Measurements from ENCODE around the gene BRCA2.

The BRCA2 gene, protein sequence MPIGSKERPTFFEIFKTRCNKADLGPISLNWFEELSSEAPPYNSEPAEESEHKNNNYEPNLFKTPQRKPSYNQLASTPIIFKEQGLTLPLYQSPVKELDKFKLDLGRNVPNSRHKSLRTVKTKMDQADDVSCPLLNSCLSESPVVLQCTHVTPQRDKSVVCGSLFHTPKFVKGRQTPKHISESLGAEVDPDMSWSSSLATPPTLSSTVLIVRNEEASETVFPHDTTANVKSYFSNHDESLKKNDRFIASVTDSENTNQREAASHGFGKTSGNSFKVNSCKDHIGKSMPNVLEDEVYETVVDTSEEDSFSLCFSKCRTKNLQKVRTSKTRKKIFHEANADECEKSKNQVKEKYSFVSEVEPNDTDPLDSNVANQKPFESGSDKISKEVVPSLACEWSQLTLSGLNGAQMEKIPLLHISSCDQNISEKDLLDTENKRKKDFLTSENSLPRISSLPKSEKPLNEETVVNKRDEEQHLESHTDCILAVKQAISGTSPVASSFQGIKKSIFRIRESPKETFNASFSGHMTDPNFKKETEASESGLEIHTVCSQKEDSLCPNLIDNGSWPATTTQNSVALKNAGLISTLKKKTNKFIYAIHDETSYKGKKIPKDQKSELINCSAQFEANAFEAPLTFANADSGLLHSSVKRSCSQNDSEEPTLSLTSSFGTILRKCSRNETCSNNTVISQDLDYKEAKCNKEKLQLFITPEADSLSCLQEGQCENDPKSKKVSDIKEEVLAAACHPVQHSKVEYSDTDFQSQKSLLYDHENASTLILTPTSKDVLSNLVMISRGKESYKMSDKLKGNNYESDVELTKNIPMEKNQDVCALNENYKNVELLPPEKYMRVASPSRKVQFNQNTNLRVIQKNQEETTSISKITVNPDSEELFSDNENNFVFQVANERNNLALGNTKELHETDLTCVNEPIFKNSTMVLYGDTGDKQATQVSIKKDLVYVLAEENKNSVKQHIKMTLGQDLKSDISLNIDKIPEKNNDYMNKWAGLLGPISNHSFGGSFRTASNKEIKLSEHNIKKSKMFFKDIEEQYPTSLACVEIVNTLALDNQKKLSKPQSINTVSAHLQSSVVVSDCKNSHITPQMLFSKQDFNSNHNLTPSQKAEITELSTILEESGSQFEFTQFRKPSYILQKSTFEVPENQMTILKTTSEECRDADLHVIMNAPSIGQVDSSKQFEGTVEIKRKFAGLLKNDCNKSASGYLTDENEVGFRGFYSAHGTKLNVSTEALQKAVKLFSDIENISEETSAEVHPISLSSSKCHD (N-terminal part only)

DNA sequence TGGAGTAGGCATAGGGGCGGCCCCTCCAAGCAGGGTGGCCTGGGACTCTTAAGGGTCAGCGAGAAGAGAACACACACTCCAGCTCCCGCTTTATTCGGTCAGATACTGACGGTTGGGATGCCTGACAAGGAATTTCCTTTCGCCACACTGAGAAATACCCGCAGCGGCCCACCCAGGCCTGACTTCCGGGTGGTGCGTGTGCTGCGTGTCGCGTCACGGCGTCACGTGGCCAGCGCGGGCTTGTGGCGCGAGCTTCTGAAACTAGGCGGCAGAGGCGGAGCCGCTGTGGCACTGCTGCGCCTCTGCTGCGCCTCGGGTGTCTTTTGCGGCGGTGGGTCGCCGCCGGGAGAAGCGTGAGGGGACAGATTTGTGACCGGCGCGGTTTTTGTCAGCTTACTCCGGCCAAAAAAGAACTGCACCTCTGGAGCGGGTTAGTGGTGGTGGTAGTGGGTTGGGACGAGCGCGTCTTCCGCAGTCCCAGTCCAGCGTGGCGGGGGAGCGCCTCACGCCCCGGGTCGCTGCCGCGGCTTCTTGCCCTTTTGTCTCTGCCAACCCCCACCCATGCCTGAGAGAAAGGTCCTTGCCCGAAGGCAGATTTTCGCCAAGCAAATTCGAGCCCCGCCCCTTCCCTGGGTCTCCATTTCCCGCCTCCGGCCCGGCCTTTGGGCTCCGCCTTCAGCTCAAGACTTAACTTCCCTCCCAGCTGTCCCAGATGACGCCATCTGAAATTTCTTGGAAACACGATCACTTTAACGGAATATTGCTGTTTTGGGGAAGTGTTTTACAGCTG, at the start of gene BRCA2, which contains the start of gene ZAR1L:
Gene BRCA2 (plus strand): TSS at position 271 of the 790 bp plus-strand sequence. CDS start 953 bp downstream, outside the sequence.
Gene ZAR1L (minus strand): TSS at position 126 of the 790 bp plus-strand sequence. CDS start 3,438 bp downstream, outside the sequence.
- peak; percentile 81 for DNase-seq (ENCODE audit: low spot score)

DNA sequence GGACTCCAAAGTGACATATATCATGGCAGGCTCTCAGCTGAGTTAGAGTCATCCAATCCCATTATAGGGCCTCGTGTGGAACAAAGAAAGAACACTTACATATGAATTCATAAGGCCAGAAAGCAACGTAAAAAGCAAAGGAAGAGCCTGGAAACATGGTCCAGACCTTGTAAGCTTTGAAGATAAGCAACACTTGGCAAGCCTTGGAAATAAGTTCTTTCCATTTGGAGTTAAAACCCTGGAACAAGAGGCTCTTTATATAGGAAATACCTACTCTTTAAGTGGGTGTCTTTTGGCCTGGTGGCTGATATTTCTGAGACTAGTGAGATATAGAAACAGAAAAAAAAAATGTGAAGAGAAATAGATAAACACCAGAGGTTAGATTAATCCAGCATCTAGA, 49.6 kb upstream of the BRCA2 start:
- no peak for DNase-seq (ENCODE audit: low spot score)

DNA sequence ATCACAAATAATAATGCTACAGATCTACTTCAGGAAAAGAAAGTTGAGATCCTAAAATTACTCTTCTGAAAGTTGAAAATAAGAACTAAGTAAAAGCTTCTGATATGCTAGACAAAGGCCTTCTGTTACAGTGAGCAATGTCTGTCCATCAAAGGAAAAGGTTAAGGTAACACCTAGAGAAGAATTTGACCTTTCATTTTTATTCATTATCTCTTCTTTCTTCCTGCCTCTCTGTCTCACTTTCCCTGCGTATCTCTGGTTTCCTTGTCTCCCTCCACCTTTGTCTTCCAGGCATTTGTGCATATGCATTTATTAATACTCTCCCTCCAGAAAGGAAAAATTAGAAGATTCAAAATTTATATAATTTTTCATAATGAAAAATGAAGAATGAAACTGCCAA, 49.2 kb upstream of the BRCA2 start:
- no peak for DNase-seq (ENCODE audit: low spot score)

DNA sequence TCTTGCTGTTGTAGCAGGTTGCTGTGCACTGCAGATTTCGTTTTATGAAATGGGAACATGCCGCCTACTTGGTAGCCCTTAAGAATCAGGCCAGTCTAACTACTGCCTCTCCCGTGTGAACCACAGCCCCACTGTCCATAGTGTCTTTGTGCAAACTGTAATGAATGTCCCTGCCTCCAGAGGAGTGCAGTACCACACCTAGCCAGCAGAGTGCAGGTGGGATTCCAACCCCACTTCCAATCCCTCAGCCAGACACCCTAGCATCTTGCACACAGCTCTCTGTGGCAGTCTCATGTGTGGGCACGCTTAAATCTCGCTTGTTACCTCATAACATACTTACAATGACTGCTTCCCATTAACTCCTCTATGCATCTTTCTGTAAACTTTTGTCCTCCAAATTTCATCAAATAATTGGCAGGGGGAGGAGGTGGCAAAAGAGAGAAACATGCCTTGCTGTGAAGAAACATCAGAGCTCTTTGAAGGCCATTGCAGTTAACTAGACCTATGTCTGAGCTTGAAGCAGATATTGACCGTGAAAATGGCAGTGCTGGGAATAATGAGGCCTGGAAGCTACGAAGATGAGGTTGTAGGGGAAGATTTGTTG, 47.4 kb upstream of the BRCA2 start:
- DNase-seq (ENCODE audit: low spot score): no peak

DNA sequence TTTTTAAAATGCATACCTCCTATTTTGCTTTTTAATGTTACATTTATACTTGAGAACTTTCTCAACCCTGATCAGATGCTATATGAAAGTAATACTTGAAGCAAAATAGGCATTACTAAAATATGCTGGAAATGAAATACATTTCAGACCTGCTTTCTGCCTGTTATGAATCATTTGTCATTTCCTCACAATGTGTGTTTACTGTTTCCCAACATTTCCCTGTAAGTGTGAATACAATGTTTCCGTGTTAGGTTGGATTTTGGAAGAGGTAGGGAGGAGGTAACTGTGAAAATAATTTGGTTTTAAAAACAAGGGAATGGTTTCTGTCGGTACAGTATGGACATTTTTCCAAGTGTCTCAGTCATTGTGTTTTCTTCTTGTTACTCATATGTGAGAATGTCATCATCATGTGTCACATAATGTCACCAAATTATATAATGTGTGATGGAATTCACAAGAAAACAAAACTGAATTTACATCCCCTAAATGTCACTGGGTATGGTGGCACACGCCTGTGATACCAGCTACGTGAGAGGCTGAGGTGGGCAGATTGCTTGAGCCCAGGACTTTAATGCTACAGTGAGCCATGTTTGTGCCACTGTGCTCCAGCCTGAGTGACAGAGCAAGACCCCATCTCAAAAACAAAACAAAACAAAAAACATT, 43.2 kb upstream of the BRCA2 start:
- DNase-seq (ENCODE audit: low spot score): peak; percentile 56

DNA sequence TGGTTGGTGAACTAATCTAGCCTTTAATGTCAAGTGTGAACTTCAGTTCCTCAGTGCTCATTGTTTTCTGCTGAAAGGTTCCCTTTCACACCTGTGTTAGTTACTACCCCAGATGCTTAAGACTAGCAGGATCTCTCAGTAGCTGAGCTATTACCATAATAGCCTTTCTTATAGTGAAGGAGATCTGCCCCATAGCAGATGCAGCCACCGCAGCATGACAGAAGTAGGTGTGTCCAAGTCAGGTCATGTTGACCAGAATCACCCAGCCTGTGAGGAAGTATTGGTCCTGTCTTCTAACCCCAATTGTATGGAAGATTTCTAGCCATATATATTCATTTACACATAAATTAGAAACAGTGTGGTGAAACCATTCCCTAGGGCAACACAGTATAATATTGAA, 37.5 kb upstream of the BRCA2 start:
- no peak for DNase-seq (ENCODE audit: low spot score)

DNA sequence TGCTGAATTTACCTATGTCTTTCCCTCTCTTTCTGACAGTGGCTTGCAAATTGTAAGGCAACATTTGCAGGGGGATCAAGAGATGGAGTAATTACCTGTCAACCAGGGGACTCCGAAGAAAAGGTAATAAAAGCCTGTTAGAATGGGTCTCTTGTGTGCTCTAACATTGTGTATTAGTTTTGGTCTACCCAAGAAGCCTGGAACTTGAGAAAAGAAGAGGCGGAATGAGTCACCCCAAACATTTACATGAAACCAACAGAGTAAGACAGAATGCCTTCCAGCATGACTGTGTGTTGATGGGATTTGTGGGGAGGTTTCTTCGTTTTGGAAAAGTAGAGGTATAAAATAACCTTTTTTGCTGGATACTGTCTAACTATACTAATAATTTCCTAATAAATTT, 36.9 kb upstream of the BRCA2 start:
- no peak for DNase-seq (ENCODE audit: low spot score)

DNA sequence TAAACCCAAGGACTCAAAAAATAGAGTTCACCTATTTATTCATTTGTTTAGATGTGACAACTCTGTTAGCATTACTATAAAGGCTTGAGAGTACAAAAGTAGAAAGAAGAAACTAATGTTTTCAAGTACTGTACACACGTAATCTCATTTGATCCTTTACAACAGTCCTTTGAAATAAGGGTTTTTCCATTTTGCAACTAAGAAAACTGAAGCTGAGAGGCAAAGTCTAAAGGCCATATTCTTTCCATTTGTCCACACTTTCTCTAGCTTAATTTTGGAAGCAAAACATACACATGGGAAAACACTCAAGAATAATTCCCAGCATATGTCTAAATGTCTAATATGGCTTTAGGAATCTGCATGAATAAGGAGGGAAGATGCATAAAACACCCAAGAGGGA, 34.2 kb upstream of the BRCA2 start:
- DNase-seq (ENCODE audit: low spot score): no peak

DNA sequence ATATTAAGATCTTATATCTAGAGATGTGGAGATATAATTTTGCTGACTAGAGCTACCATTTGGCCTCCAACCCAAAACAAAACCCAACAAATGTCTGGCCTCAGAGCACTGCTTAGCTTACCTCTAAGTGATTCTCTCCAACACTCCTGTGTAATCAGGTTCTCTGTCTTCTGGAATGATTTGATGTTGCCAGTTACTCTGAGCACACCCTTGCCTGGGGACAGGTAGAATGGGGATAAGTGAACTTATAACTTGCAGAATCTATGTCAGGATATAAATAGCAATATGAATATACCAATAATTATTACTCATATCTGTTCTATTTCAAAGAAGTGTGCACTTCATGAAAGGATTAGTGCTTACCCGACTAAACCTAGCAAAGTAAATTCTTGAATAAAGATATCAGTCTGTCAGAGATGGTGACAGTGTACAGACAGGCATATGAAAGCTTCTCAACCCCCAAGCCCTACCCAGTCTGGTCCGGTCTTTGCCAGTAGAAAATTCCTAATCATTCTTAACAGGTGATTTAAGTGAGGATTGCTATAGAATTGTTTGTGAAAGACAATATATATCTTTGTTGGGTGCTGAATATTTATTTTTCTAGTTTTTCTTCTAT, 33.1 kb upstream of the BRCA2 start:
- DNase-seq (ENCODE audit: low spot score): no peak

DNA sequence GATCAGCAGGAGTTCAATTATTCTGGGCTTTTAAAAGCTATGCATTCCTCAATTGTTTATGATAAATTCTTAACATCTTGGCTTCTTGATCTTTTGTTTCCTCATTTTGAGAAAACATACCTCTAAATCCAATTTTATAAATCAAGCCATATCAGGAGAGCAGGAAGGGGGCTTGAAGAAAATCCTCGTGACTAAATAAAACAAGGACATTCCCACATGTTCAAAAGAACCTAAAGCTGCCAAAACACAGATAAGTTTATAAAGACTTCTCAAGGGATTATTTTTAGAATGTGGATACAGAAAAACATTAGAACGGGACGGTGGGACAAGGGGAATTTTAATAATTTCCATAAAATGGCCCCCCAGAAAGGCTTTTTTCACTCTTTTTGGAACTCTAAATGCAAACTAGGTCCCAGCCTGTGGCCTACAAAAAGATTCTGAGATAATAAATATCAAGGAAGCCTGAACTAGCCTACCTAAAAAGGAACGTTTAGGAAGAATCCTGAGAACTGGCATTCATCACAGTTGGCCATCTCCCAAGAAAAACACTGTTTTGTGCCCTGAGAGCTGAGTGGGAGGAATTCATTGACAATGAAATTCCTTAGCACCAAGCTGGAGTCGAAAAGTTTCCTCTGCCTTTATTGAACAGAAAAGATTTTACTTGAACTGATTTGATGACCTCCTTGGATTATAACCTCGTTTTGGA, 30.2 kb upstream of the BRCA2 start:
- no peak for DNase-seq (ENCODE audit: low spot score)

DNA sequence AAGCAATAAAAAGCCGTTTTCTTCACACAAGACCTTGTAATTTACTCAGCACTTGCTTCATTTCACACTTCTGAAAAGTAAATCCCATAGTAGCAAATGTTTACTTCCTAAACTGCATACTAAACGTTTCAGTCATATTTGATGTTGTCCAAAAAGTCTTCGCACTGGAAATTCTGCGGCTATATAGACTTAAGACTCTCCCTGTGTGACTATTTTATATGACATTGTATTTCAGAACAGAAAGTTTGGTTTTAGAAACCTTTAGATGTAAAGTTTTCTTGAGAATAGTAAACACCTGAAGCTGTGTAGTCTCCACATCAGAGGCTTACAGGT, 29.7 kb upstream of the BRCA2 start:
- DNase-seq (ENCODE audit: low spot score): no peak

DNA sequence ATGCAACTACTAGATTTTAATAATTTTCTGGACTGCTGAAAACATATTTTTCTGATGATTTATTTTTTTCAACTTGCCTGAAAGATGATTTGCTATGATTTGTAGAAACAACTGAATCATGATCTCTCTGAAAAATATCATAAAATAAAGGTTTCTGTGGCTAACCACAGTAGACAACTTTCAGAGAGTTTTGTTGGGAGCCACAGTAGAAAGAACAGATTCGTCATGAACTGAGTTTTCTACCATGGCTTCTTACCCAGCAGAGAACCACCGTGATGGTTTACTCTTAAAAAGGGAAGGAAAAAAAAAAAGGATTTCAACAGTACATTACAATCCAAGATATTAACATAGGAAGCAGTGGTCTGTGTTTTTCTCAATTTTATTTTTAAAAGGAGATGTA, 18.1 kb upstream of the BRCA2 start:
- no peak for DNase-seq (ENCODE audit: low spot score)

DNA sequence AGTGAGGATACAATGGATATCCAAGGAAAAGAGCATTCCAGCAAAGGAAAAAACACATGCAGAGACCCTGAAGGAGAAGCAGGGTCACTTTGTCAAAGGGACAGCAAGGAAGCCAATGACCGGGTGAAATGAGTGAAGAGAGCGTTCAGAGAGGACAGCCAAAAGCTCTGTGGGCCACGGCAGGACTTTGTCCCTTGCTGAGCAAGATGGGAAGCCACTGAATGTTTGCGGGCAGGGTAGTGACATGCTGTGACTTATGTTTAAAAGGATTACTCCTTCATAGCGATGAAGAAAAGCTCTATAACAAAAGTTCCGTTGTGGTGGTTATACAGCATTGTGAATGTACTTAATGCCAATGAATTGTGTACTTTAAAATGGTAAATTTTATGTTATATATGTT, 16.6 kb upstream of the BRCA2 start:
- no peak for DNase-seq (ENCODE audit: low spot score)

DNA sequence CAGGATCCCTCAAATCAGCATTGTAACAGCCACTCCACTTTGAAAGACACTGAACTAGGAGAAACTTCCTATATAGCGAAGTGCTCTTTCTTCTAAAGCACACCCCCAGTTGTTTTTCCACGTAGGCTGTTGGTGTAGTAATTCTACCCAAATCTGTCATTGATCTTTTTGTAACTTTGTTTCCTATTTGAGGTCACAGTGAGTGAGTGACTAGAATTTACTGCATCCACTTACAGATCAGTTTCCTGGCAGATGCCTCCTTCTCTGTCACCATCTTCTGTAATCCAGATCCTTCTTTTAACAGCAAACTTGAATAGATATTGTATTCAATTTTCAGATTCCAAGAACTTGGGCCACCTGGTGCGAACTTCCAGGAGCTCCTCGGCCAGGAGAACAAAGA, 15.4 kb upstream of the BRCA2 start:
- DNase-seq (ENCODE audit: low spot score): no peak

DNA sequence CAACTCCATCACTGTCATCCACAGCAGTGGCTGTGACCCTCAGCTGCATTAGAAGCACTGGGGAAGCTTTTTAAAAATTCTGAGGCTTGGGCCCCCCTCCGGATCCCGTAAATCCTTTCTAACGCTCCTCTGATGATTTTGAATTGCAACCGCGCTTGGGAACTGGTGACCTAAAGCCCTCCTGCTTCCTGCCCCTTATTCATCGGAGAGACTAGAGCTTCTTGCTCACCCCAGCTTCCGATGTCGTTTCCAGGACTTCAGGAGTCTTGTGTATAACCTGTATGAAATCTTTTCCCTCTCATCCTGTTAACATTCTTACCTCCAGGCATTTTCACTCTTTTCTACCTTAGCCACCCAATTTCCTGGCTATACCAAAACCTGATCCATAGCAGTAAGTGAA, 14.9 kb upstream of the BRCA2 start:
- peak; percentile 56 for DNase-seq (ENCODE audit: low spot score)

DNA sequence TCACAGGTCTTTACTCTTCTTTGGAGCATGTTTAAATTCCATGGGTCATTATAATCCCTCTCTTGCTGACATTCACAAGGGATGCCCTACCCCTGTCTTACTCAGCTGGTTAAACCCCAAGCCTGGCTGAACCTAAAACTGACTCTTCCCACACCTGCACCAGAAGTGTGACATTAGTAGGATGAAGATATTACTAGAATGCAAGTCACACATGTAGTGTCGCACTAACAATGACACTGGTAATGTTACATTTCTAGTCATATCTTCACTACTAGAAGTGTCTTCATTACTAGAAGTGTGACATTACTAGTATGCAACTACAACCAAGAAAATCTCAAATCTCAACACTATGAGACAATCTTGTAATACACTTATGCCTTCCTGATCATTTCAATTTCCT, 14.4 kb upstream of the BRCA2 start:
- no peak for DNase-seq (ENCODE audit: low spot score)

DNA sequence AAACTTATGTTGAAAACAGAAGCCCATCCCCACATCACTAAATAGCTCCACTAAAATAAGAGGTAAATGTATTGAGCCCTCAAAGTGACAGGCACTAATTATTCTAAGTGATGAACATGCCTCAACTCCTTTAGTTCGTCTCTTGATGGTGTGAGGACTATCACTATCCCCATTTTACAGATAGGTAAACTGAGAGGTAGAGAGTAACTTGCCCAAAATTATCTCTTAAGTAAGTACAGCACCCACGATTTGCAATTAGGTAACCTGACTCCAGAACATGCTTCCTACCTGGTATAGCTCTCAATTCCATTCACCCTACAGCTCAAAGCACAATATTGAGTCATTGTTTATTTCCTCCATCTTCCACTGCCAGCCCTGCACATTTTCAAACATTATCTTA, 12.8 kb upstream of the BRCA2 start:
- DNase-seq (ENCODE audit: low spot score): no peak

DNA sequence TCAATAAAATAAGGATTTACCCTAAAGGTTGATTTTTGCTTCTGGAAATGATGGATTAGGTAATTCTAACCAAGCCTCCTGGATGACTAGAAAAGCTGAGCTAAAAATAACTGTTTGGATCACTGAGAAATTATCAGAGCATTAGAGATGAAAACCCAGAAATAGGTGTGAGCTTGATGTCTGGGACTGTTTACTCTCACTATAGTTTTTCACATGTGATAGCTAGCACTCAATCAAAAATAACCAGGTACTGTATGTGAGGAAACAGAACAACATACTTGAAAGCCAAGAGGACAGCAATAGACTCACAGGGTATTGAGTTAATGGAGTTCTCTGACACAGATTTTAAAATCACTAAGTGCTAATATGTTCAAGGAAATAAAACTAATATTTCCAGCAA, 9.7 kb upstream of the BRCA2 start:
- no peak for DNase-seq (ENCODE audit: low spot score)

DNA sequence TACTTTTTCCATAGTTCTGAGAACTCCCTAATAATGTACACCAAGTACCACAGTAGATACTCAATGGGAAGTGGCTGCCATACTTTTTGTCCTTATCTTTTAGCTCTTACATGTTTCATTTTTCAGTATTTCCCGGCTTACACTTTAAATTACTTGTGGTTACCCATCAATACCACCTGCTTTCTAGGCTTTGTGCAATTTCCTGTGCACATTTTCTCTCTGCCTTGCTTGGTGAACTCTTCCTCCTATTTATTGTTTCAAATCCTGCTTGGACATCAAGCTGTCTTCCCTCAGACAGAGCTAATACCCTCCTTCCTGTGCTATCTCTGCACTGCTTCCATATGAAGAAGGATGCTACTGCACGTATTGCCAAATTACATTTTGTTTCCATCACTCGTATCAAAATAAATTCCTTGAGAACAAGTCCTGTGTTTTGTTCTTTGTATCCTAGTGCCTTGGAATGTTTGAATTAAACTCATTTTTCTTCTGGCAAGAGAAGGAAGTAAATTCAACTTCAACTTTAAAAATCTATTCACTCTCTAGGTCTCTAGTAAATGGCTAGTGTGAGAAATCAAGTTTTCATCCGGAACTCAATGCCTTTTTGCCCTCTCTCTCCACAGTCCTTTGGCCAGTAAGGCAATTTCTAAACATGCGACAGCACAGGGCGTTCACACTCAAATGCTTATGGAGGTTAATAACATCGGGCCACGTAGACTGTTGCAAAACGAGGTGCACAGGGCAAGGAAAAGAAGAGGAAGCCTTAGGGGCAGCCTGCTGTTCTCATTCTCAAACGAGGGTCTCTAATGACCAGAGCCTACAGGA, 5.8 kb upstream of the BRCA2 start:
- DNase-seq (ENCODE audit: low spot score): no peak

Measured in kidney capillary endothelial cell (primary cell).